Neuron (in vitro differentiated cells): ENCODE data around the gene DUSP16.
"Not testable (repeated sequence)": the region's sequence is repeated elsewhere in the genome, so short reads cannot be mapped to it uniquely, and the experiment has no call there.

ENCODE experiments used
- H2AFZ ChIP-seq: one replicate; pipeline ENCODE4 v1.6.1; 2013; ENCODE audit warnings: low read depth, mild to moderate bottlenecking, inconsistent platforms, low read length, moderate library complexity
- H3K27me3 ChIP-seq: one replicate; pipeline ENCODE4 v1.6.1; 2013; ENCODE audit warnings: low read length; ENCODE audit not compliant: insufficient read depth
- H3K36me3 ChIP-seq: one replicate; pipeline ENCODE4 v1.6.1; 2013; ENCODE audit warnings: low read length; ENCODE audit not compliant: insufficient read depth
- H3K4me1 ChIP-seq: one replicate; pipeline ENCODE4 v1.6.1; 2013; ENCODE audit warnings: low read length; ENCODE audit not compliant: insufficient read depth
- H3K4me3 ChIP-seq: 2 replicates; pipeline ENCODE4 v1.5.1; 2013; ENCODE audit warnings: mild to moderate bottlenecking, low read length, moderate library complexity
- H3K9me3 ChIP-seq: one replicate; pipeline ENCODE4 v1.6.1; 2013; ENCODE audit warnings: low read length

The DUSP16 gene

DNA sequence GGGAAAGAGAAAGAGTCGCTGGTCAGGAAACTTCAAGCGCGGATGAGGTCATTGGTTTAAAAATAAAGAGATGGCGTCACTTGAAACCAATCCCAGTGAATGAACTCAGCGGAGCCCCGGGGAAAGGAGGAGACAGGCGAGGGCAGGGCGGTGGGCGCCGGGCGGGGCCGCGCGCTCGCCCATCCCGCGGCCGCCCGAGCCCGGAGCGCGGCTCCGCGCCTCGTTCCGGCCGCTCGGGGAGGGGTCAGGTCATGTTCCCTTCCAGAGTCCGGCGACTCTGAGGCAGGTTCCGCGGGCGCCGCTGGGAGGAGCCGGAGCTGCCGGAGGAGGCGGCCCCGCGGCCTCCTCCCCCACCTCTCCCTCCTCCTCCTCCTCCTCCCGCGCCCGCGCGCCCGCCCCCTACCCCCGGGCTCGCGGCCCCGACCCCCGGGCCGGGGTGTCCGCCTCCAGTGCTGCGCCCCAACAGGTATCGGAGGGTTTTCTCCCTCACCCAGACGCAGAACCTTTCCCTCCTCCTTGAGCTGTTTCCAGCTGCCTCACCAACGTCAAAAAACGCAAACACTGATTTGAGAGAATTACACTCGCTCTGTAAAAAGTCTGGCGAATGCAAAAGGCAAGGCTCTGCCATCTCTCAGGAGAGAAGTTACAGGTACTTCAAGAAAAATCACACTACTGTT lies at the start of gene DUSP16:
DUSP16 (minus strand) TSS at position 279 of the 677 bp plus-strand sequence. CDS start 41,765 bp downstream, outside the sequence.
- H3K9me3 ChIP-seq, result peaks cover 3% of the 10 kb centered on the region
- H3K27me3 ChIP-seq, result no peaks in the 10 kb centered on the region
- peak within 1 kb of the TSS; percentile 82 for H2AFZ ChIP-seq
- H3K4me1 ChIP-seq, result peaks cover 36% of the 10 kb centered on the region
- peaks cover 2% of the 10 kb centered on the region for H3K36me3 ChIP-seq
- H3K4me3 ChIP-seq, result peak within 1 kb of the TSS; percentile 100

GRCh38 chr12:12612358-12612757 lies 49.7 kb upstream of the DUSP16 start:
- no peaks in the 10 kb centered on the region for H3K27me3 ChIP-seq
- H2AFZ ChIP-seq, result peak overlapping the region; percentile 64
- H3K36me3 ChIP-seq, result no peaks in the 10 kb centered on the region
- H3K4me1 ChIP-seq, result peaks cover 6% of the 10 kb centered on the region
- no peaks in the 10 kb centered on the region for H3K9me3 ChIP-seq
- peak overlapping the region; percentile 62 for H3K4me3 ChIP-seq

DNA sequence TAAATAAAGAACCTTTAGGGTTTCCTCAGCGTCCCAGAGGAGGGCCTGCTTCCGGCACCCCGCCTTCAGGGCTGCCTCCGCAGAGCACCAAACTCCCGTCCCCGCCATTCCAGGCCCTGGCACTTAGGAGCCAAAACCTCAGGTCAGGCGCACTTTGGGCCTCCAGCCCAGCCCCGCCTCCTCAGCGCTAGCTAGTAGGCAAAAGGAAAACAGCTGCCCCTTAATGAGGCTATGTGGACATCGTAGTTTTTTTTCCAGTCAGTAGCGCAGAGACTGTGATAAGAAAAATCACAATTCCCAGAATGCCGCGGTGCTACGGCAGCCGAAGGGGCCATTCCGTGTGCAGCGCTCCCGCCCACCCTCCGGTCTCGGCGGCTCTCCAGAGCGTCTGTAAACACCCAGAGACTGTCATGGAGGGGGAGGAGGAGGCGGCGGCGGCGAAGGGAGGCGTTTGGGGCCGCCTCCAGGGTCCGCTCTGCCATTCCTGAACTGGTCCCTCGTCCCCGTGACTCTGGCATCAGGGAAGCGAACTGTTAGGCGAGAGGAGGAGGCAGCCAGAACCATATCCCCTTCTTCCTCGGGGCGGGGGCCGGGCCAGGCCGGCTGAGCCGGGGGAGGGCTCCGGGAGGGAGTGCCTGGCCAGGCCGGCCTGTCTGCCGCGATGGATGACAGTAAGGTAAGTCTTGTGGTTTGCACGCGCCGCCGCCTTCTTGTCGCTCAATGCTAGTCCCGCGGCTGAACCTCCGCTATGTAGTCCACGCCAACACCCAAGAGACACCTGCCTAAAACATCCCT lies 49.0 kb upstream of the DUSP16 start, which contains the start of gene CREBL2:
CREBL2 (plus strand) TSS at position 365 of the 795 bp plus-strand sequence; CDS start at position 662, 297 bp downstream.
- Histone ChIP-seq H3K9me3 (no peaks in the 10 kb centered on the region), H3K36me3 (no peaks in the 10 kb centered on the region), H3K4me1 (peaks cover 11% of the 10 kb centered on the region), H2AFZ (peak within 1 kb of the TSS; percentile 74), H3K27me3 (no peaks in the 10 kb centered on the region), H3K4me3 (peak within 1 kb of the TSS; percentile 62)

- no peaks in the 10 kb centered on the region for H3K36me3 ChIP-seq
- H3K27me3 ChIP-seq, result no peaks in the 10 kb centered on the region
- no peak overlapping the region for H2AFZ ChIP-seq
- peak overlapping the region; percentile 62 for H3K4me3 ChIP-seq
- H3K9me3 ChIP-seq, result no peaks in the 10 kb centered on the region
- peaks cover 11% of the 10 kb centered on the region for H3K4me1 ChIP-seq
Measured at GRCh38 chr12:12610711-12611110, 48.0 kb upstream of the DUSP16 start.

DNA sequence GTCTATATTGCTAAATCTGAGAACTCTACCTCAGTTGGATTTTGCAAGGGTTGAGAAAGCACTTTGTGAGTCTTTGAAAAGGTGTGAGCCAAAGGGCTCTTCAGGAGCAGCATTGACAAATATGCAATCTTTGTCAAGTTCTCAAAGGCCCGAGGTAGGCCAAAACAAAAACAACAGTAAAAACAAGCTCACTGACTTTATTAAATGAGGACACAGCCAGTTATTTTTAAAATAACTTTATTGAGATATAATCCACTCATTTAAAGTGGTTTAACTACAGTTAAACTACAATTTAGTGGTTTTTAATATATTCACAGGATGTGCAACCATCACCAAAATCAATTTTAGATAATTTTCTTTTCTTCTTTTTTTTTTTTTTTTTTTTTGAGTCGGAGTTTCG lies 47.0 kb upstream of the DUSP16 start:
- Histone ChIP-seq H2AFZ (no peak overlapping the region), H3K4me1 (peaks cover 11% of the 10 kb centered on the region), H3K4me3 (no peak overlapping the region), H3K27me3 (no peaks in the 10 kb centered on the region), H3K36me3 (no peaks in the 10 kb centered on the region), H3K9me3 (no peaks in the 10 kb centered on the region)

- no peak overlapping the region for H3K4me3 ChIP-seq
- H3K27me3 ChIP-seq, result no peaks in the 10 kb centered on the region
- no peaks in the 10 kb centered on the region for H3K36me3 ChIP-seq
- H2AFZ ChIP-seq, result no peak overlapping the region
- H3K9me3 ChIP-seq, result no peaks in the 10 kb centered on the region
- H3K4me1 ChIP-seq, result peaks cover 10% of the 10 kb centered on the region
Measured at GRCh38 chr12:12608557-12608957, 45.9 kb upstream of the DUSP16 start.

- Histone ChIP-seq H3K27me3 (no peaks in the 10 kb centered on the region), H3K4me3 (no peak overlapping the region), H3K36me3 (no peaks in the 10 kb centered on the region), H3K9me3 (no peaks in the 10 kb centered on the region), H3K4me1 (peaks cover 8% of the 10 kb centered on the region), H2AFZ (peak overlapping the region; percentile 43)
Measured at GRCh38 chr12:12606781-12607589, 44.3 kb upstream of the DUSP16 start.

DNA sequence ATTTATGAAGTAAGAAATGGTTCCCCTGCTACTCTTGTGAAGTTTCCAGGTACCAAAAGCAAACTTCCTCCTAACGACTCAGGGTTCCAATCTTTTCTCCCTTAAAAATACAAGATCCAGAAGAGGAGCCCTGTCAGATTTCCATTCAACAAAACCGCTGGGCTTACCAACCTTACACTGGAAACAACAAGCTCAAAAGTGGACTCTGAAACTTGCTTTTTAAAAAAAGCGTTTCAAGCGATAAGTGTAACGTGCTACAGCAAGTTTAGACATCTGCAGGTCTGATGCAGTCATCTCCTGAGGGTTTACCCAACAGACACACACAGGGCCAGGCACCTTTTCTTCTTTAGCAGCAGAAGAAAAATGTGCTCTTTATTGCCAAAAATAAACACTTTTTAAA lies 42.1 kb upstream of the DUSP16 start:
- Histone ChIP-seq H3K27me3 (no peaks in the 10 kb centered on the region), H2AFZ (no peak overlapping the region), H3K9me3 (no peaks in the 10 kb centered on the region), H3K4me3 (no peak overlapping the region), H3K4me1 (peaks cover 5% of the 10 kb centered on the region), H3K36me3 (no peaks in the 10 kb centered on the region)

GRCh38 chr12:12600659-12601058 lies 38.0 kb upstream of the DUSP16 start:
- Histone ChIP-seq H3K4me3 (no peak overlapping the region), H3K4me1 (no peaks in the 10 kb centered on the region), H3K9me3 (no peaks in the 10 kb centered on the region), H3K27me3 (no peaks in the 10 kb centered on the region), H3K36me3 (no peaks in the 10 kb centered on the region), H2AFZ (no peak overlapping the region)

GRCh38 chr12:12599750-12600643 lies 37.3 kb upstream of the DUSP16 start:
- Histone ChIP-seq H2AFZ (no peak overlapping the region), H3K9me3 (no peaks in the 10 kb centered on the region), H3K27me3 (no peaks in the 10 kb centered on the region), H3K4me3 (no peak overlapping the region), H3K36me3 (no peaks in the 10 kb centered on the region), H3K4me1 (no peaks in the 10 kb centered on the region)

DNA sequence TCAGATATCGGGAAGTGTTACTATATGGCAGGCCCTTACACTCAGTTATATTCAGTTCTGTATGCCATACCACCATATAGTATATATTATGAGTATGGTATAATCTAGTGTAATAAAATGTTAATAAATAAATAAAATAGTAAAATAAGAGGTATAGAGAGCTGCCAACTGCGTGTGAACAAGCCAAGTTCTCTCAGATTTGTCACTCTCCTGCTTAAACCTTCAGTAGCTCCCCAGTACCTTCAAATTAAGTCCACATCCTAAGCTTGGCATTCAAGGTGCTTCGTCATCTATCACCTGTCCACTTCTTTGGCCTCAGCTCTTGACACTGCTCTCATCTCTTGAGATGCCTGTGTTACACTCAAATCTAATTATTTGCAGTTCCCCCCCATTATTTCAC lies 36.2 kb upstream of the DUSP16 start:
- Histone ChIP-seq H2AFZ (no peak overlapping the region), H3K4me3 (no peak overlapping the region), H3K36me3 (no peaks in the 10 kb centered on the region), H3K9me3 (no peaks in the 10 kb centered on the region), H3K27me3 (no peaks in the 10 kb centered on the region), H3K4me1 (no peaks in the 10 kb centered on the region)

DNA sequence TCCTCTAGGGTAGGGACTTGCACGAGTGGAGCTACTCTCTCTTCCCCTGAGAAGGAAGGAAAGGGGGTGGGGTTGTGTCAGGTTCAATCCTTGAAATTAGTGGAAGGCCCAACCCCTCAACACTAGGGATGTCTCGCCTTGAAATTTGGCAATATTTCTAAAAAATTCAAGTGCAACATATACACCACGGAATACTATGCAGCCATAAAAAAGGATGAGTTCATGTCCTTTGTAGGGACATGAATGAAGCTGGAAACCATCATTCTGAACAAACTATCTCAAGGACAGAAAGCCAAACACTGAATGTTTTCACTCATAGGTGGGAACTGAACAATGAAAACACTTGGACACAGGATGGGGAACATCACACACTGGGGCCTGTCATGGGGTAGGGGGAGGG lies 33.9 kb upstream of the DUSP16 start:
- H3K9me3 ChIP-seq, H3K4me1 ChIP-seq, H3K36me3 ChIP-seq, H2AFZ ChIP-seq, H3K4me3 ChIP-seq, H3K27me3 ChIP-seq: not testable (repeated sequence)
